GM12891 (cell line): ENCODE data around the gene RANBP1.
"Not testable (repeated sequence)": the region's sequence is repeated elsewhere in the genome, so short reads cannot be mapped to it uniquely, and the experiment has no call there.

Source experiments
- PAX5 ChIP-seq: IDR thresholded peaks from 2 replicates; pipeline ENCODE4 v1.6.1; 2011; ENCODE audit warnings: low read length, moderate library complexity, mild to moderate bottlenecking; ENCODE audit not compliant: insufficient read depth, severe bottlenecking
- POLR2A ChIP-seq: IDR thresholded peaks from 2 replicates; pipeline ENCODE4 v1.6.1; 2011; ENCODE audit warnings: low read depth, low read length, control low read depth
- POLR2AphosphoS5 ChIP-seq: IDR thresholded peaks from 2 replicates; pipeline ENCODE4 v1.6.1; 2011; ENCODE audit warnings: low read depth, low read length, control low read depth
- POU2F2 ChIP-seq: IDR thresholded peaks from 2 replicates; pipeline ENCODE4 v1.6.1; 2011; ENCODE audit warnings: low read depth, mild to moderate bottlenecking, control low read depth, low read length, moderate library complexity
- TAF1 ChIP-seq: IDR thresholded peaks from 2 replicates; pipeline ENCODE4 v1.6.1; 2011; ENCODE audit warnings: low read depth, low read length, control low read depth

DNA sequence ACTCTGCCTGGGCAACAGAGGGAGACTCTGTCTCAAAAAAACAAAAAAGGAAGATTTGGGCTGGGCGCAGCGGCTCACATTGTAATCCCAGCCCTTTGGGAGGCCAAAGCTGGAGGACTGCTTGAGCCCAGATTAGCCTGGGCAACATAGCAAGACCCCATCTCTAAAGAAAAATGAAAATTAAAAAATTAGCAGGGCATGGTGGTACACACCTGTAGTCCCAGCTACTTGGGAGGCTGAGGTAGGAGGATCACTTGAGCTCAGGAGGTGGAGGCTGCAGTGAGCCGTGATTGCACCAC is 48.6 kb upstream of the RANBP1 start:
- not testable (repeated sequence) for TF ChIP-seq POLR2A, POLR2AphosphoS5, TAF1, PAX5, POU2F2
